GM10266 (cell line): Measurements from ENCODE around the gene F3.

ENCODE experiments used
- DNase-seq: peaks from one replicate; pipeline ENCODE4 v3.0.0; 2012; ENCODE audit errors: extremely low spot score
- CTCF ChIP-seq: IDR thresholded peaks from 2 replicates; pipeline ENCODE4 v1.5.1; 2012; ENCODE audit warnings: mild to moderate bottlenecking, low read depth; ENCODE audit not compliant: control insufficient read depth, insufficient read depth; ENCODE audit errors: missing control alignments

The F3 gene

GRCh38 chr1:94550800-94551241 is 9.3 kb upstream of the F3 start:
- TF ChIP-seq CTCF: no peak
- no peak for DNase-seq

GRCh38 chr1:94550396-94550795 is 8.8 kb upstream of the F3 start:
- DNase-seq: no peak
- TF ChIP-seq CTCF: no peak

GRCh38 chr1:94549706-94550105 is 8.1 kb upstream of the F3 start:
- TF ChIP-seq CTCF: no peak
- no peak for DNase-seq

- DNase-seq: no peak
- TF ChIP-seq CTCF: no peak
These were observed 3.3 kb upstream of the F3 start for GRCh38 chr1:94544706-94545490.

- TF ChIP-seq CTCF: no peak
- DNase-seq: no peak
These were observed 2.5 kb upstream of the F3 start for GRCh38 chr1:94543893-94544635.

GRCh38 chr1:94543001-94543400 is 1.4 kb upstream of the F3 start:
- no peak for DNase-seq
- TF ChIP-seq CTCF: no peak
